Natural killer cell treated with Interleukin-12 subunit alpha and Interleukin-12 subunit beta and Interleukin-15 and Interleukin-18, amount 100 ng/mL, for 72 hours (primary cell): ENCODE results near the gene LYPD4. TPM values are rescaled to one million over a fixed set of nuclear protein-coding genes. Genes with fewer than 3 reads are reported as not detected.
A peak's percentile ranks its signal among the peaks of the same experiment; 100 is the strongest.

Experiments
- ATAC-seq, 2 donors: fragments of 150-1000 bp; cut with Tn5 transposase in 1 of 2; sonication (Bioruptor Pico), chemical (Tn5 transposase) in 1 of 2; 2 replicates each; pipeline ENCODE4 v1.10.0; 2021
- DNase-seq: peaks from one replicate; pipeline ENCODE4 v3.0.0; 2022; ENCODE audit warnings: low spot score
- H3K27ac Mint-ChIP-seq, 2 donors: 1 replicate in 1 of 2; 2 replicates in 1 of 2; pipeline ENCODE4 v1.8.0; 2022; ENCODE audit warnings: mixed read lengths in 2 of 2, mild to moderate bottlenecking in 1 of 2, moderate library complexity in 1 of 2
- H3K27me3 Mint-ChIP-seq, 2 donors: 1 replicate in 1 of 2; 2 replicates in 1 of 2; pipeline ENCODE4 v1.8.0; 2022; ENCODE audit warnings: mixed read lengths in 2 of 2
- H3K36me3 Mint-ChIP-seq: one replicate; pipeline ENCODE4 v1.8.0; 2022; ENCODE audit warnings: mixed read lengths
- H3K4me1 Mint-ChIP-seq, 2 donors: 1 replicate in 1 of 2; 2 replicates in 1 of 2; pipeline ENCODE4 v1.8.0; 2022; ENCODE audit warnings: low read depth in 2 of 2, mixed read lengths in 2 of 2, mild to moderate bottlenecking in 1 of 2
- H3K4me3 Mint-ChIP-seq: one replicate; pipeline ENCODE4 v1.8.0; 2022; ENCODE audit warnings: mixed read lengths
- H3K9me3 Mint-ChIP-seq: 2 replicates; pipeline ENCODE4 v1.8.0; 2022; ENCODE audit warnings: mixed read lengths
- total RNA-seq, 2 donors: library from RNA; stranded (reverse); gene quantifications; one replicate each; pipeline ENCODE4 v1.2.3, GENCODE V29; 2022

The LYPD4 gene
- total RNA-seq, 2 donors from 2014 or later: not detected

GRCh38 chr19:41813911-41814310 is 30.6 kb downstream of the LYPD4 start:
- no peak overlapping the region for H3K4me3 Mint-ChIP-seq
- ATAC-seq (no peak), DNase-seq (peak; percentile 20)
- H3K9me3 Mint-ChIP-seq: no peaks in the 10 kb centered on the region
- no peaks in the 10 kb centered on the region for H3K4me1 Mint-ChIP-seq
- peaks cover 0 to 10% of the 10 kb centered on the region in 2 donors for H3K27me3 Mint-ChIP-seq
- H3K27ac Mint-ChIP-seq: no peak overlapping the region
- H3K36me3 Mint-ChIP-seq: no peaks in the 10 kb centered on the region

GRCh38 chr19:41811981-41812380 is 32.5 kb downstream of the LYPD4 start:
- DNase-seq: peak; percentile 8
- no peak overlapping the region for H3K4me3 Mint-ChIP-seq
- H3K27ac Mint-ChIP-seq: no peak overlapping the region
- no peaks in the 10 kb centered on the region for H3K4me1 Mint-ChIP-seq
- H3K36me3 Mint-ChIP-seq: no peaks in the 10 kb centered on the region
- H3K9me3 Mint-ChIP-seq: no peaks in the 10 kb centered on the region
- peaks cover 7 to 16% of the 10 kb centered on the region in 2 donors for H3K27me3 Mint-ChIP-seq
- no peak for ATAC-seq

- Mint-ChIP-seq H3K4me1 (peaks cover 0 to 4% of the 10 kb centered on the region in 2 donors), H3K9me3 (no peaks in the 10 kb centered on the region), H3K27me3 (peaks cover 7 to 21% of the 10 kb centered on the region in 2 donors), H3K4me3 (no peak overlapping the region), H3K27ac (no peak overlapping the region), H3K36me3 (no peaks in the 10 kb centered on the region)
- DNase-seq (peak; percentile 52), ATAC-seq (no peak)
Observed at GRCh38 chr19:41811036-41811435, 33.4 kb downstream of the LYPD4 start.

- Mint-ChIP-seq H3K4me3 (no peak overlapping the region), H3K27ac (no peak overlapping the region), H3K36me3 (no peaks in the 10 kb centered on the region), H3K4me1 (peaks cover 0 to 4% of the 10 kb centered on the region in 2 donors), H3K9me3 (no peaks in the 10 kb centered on the region), H3K27me3 (peaks cover 7 to 26% of the 10 kb centered on the region in 2 donors)
- DNase-seq (peak; percentile 13), ATAC-seq (peak; percentile 8 to 11)
Observed at GRCh38 chr19:41810301-41810700, 34.2 kb downstream of the LYPD4 start.

- peaks cover 8 to 9% of the 10 kb centered on the region in 2 donors for H3K4me1 Mint-ChIP-seq
- H3K9me3 Mint-ChIP-seq: no peaks in the 10 kb centered on the region
- ATAC-seq (no peak), DNase-seq (peak; percentile 15)
- H3K4me3 Mint-ChIP-seq: no peak overlapping the region
- no peaks in the 10 kb centered on the region for H3K36me3 Mint-ChIP-seq
- peaks cover 7 to 26% of the 10 kb centered on the region in 2 donors for H3K27me3 Mint-ChIP-seq
- no peak overlapping the region for H3K27ac Mint-ChIP-seq
Observed at GRCh38 chr19:41808663-41809566, 35.6 kb downstream of the LYPD4 start.

- Mint-ChIP-seq H3K9me3 (no peaks in the 10 kb centered on the region), H3K36me3 (no peaks in the 10 kb centered on the region)
- ATAC-seq: no peak
Observed at GRCh38 chr19:41807176-41807575, 37.3 kb downstream of the LYPD4 start.

GRCh38 chr19:41804336-41804735 is 40.1 kb downstream of the LYPD4 start:
- ATAC-seq: peak; percentile 61 to 72

More at GRCh38 chr19:41807176-41807575, 37.3 kb downstream of the LYPD4 start:
- peak; percentile 39 for DNase-seq
- Mint-ChIP-seq H3K4me1 (peaks cover 16 to 18% of the 10 kb centered on the region in 2 donors), H3K27ac (peak overlapping the region in 1 of 2 donors; percentile 22), H3K4me3 (no peak overlapping the region), H3K27me3 (peaks cover 7 to 30% of the 10 kb centered on the region in 2 donors)

GRCh38 chr19:41802770-41803169 is 41.7 kb downstream of the LYPD4 start:
- peak overlapping the region; percentile 6 for H3K4me3 Mint-ChIP-seq
- peaks cover 25% of the 10 kb centered on the region in 2 donors for H3K4me1 Mint-ChIP-seq
- H3K36me3 Mint-ChIP-seq: no peaks in the 10 kb centered on the region
- peaks cover 0 to 25% of the 10 kb centered on the region in 2 donors for H3K27me3 Mint-ChIP-seq
- H3K9me3 Mint-ChIP-seq: no peaks in the 10 kb centered on the region
- peak overlapping the region; percentile 11 to 49 for H3K27ac Mint-ChIP-seq
- DNase-seq (peak; percentile 38), ATAC-seq (peak in 1 of 2 donors; percentile 35)

More at GRCh38 chr19:41804336-41804735, 40.1 kb downstream of the LYPD4 start:
- peaks cover 25% of the 10 kb centered on the region in 2 donors for H3K4me1 Mint-ChIP-seq
- no peaks in the 10 kb centered on the region for H3K9me3 Mint-ChIP-seq
- peak overlapping the region; percentile 56 for H3K4me3 Mint-ChIP-seq
- peak; percentile 29 for DNase-seq
- H3K27ac Mint-ChIP-seq: peak overlapping the region in 1 of 2 donors; percentile 62
- H3K27me3 Mint-ChIP-seq: peaks cover 7 to 27% of the 10 kb centered on the region in 2 donors
- H3K36me3 Mint-ChIP-seq: no peaks in the 10 kb centered on the region

GRCh38 chr19:41801792-41802211 is 42.7 kb downstream of the LYPD4 start:
- Mint-ChIP-seq H3K4me3 (peak overlapping the region; percentile 5), H3K27me3 (peaks cover 0 to 25% of the 10 kb centered on the region in 2 donors), H3K9me3 (no peaks in the 10 kb centered on the region), H3K27ac (peak overlapping the region; percentile 11 to 49), H3K36me3 (no peaks in the 10 kb centered on the region), H3K4me1 (peaks cover 25 to 30% of the 10 kb centered on the region in 2 donors)
- DNase-seq: peak; percentile 26
- ATAC-seq: peak in 1 of 2 donors; percentile 41

- no peak for DNase-seq
- no peaks in the 10 kb centered on the region for H3K9me3 Mint-ChIP-seq
- peak overlapping the region in 1 of 2 donors; percentile 49 for H3K27ac Mint-ChIP-seq
- no peak for ATAC-seq
- H3K4me3 Mint-ChIP-seq: no peak overlapping the region
- H3K4me1 Mint-ChIP-seq: peaks cover 24 to 38% of the 10 kb centered on the region in 2 donors
- peaks cover 0 to 24% of the 10 kb centered on the region in 2 donors for H3K27me3 Mint-ChIP-seq
- no peaks in the 10 kb centered on the region for H3K36me3 Mint-ChIP-seq
Observed at GRCh38 chr19:41801031-41801430, 43.5 kb downstream of the LYPD4 start.

GRCh38 chr19:41799444-41800000 is 45.0 kb downstream of the LYPD4 start:
- Mint-ChIP-seq H3K27ac (no peak overlapping the region), H3K4me1 (peaks cover 30 to 43% of the 10 kb centered on the region in 2 donors), H3K27me3 (peaks cover 0 to 22% of the 10 kb centered on the region in 2 donors), H3K9me3 (no peaks in the 10 kb centered on the region), H3K36me3 (no peaks in the 10 kb centered on the region), H3K4me3 (no peak overlapping the region)
- ATAC-seq (no peak), DNase-seq (peak; percentile 41)

- DNase-seq (peak; percentile 12), ATAC-seq (no peak)
- Mint-ChIP-seq H3K27ac (no peak overlapping the region), H3K9me3 (no peaks in the 10 kb centered on the region), H3K4me1 (peaks cover 19 to 26% of the 10 kb centered on the region in 2 donors), H3K27me3 (peaks cover 14 to 32% of the 10 kb centered on the region in 2 donors), H3K36me3 (no peaks in the 10 kb centered on the region), H3K4me3 (peak overlapping the region; percentile 42)
Observed at GRCh38 chr19:41796901-41797300, 47.6 kb downstream of the LYPD4 start.

GRCh38 chr19:41796362-41796761 is 48.1 kb downstream of the LYPD4 start, which contains the start of gene CEACAM3:
TSS of gene CEACAM3 (plus strand) at chr19:41796587. CDS start at chr19:41796678, 91 bp downstream.
- no peaks in the 10 kb centered on the region for H3K36me3 Mint-ChIP-seq
- peak within 1 kb of the TSS; percentile 11 to 29 for H3K27ac Mint-ChIP-seq
- peaks cover 14 to 22% of the 10 kb centered on the region in 2 donors for H3K4me1 Mint-ChIP-seq
- H3K27me3 Mint-ChIP-seq: peaks cover 18 to 32% of the 10 kb centered on the region in 2 donors
- no peaks in the 10 kb centered on the region for H3K9me3 Mint-ChIP-seq
- DNase-seq: peak; percentile 46
- no peak for ATAC-seq
- peak within 1 kb of the TSS; percentile 42 for H3K4me3 Mint-ChIP-seq
